Heart left ventricle (tissue), 16 donors: ENCODE results near the gene PARD3. TPM values are rescaled to one million over a fixed set of nuclear protein-coding genes. Genes with fewer than 3 reads are reported as not detected.

ENCODE experiments used
- ATAC-seq, 4 donors: fragments of 200-7000 bp; cut with Tn5 transposase; one replicate each; pipeline ENCODE4 v1.9.1; 2020 to 2022; ENCODE audit warnings: moderate library complexity in 4 of 4, mild to moderate bottlenecking in 3 of 4, moderate number of reproducible peaks in 1 of 4
- DNase-seq, 5 donors: peaks; one replicate each; pipeline ENCODE4 v3.0.0-alpha.2; 2020
- H3K27ac ChIP-seq, 12 donors: fragments of 200-600 bp; sonication (generic) in 4 of 12; one replicate each; pipeline versions ENCODE4 v1.5.0 to v1.8.0; 2016 to 2022; ENCODE audit warnings: mild to moderate bottlenecking in 2 of 12
- H3K27me3 ChIP-seq, 9 donors: fragments of 200-600 bp; sonication (generic) in 2 of 9; one replicate each; pipeline versions ENCODE4 v1.5.1 to v1.8.0; 2016 to 2022; ENCODE audit warnings: mild to moderate bottlenecking in 3 of 9
- H3K36me3 ChIP-seq, 9 donors: fragments of 200-600 bp; sonication (generic) in 2 of 9; one replicate each; pipeline versions ENCODE4 v1.5.0 to v1.8.0; 2018 to 2022; ENCODE audit warnings: mild to moderate bottlenecking in 2 of 9
- H3K4me1 ChIP-seq, 12 donors: fragments of 200-600 bp; sonication (generic) in 4 of 12; one replicate each; pipeline versions ENCODE4 v1.5.0 to v1.8.0; 2016 to 2022; ENCODE audit warnings: mild to moderate bottlenecking in 3 of 12
- H3K4me3 ChIP-seq, 12 donors: fragments of 200-600 bp; sonication (generic) in 4 of 12; one replicate each; pipeline versions ENCODE4 v1.5.0 to v1.8.0; 2017 to 2022; ENCODE audit warnings: mild to moderate bottlenecking in 9 of 12, moderate library complexity in 4 of 12
- H3K9me3 ChIP-seq, 12 donors: fragments of 200-600 bp; sonication (generic) in 4 of 12; one replicate each; pipeline versions ENCODE4 v1.5.0 to v1.8.0; 2016 to 2022; ENCODE audit warnings: mild to moderate bottlenecking in 1 of 12
- CTCF ChIP-seq, 12 donors: fragments of 200-600 bp; sonication (generic) in 4 of 12; IDR thresholded peaks; one replicate each; pipeline versions ENCODE4 v1.5.0 to v1.8.0; 2018 to 2022; ENCODE audit warnings: antibody characterized with exemption in 12 of 12, mild to moderate bottlenecking in 5 of 12
- POLR2A ChIP-seq, 2 donors: fragments of 450-650 bp; IDR thresholded peaks; one replicate each; pipeline ENCODE4 v1.6.1; 2017; ENCODE audit warnings: antibody characterized with exemption in 2 of 2, mild to moderate bottlenecking in 2 of 2, moderate library complexity in 2 of 2
- WGBS, 4 donors: extraction: QIAGEN DNeasy Blood & Tissue Kit in 2 of 4; methylation state at CpG; one replicate each; pipeline versions ENCODE4 v1.1.5 to v1.1.7; 2013 to 2018; 5-methylcytosine and 5-hydroxymethylcytosine counted together
- intact Hi-C, 10 donors: fragments of 100-400 bp; cut with DNase I; formaldehyde crosslinking; loops; one replicate each; pipeline versions ENCODE4 v1.11.1 to v1.14.2; 2022
- polyA plus RNA-seq, 2 donors: library from polyadenylated mRNA; stranded (reverse); fragments of 200-250 nt; gene quantifications; one replicate each; pipeline ENCODE4 v1.2.3, GENCODE V29; 2013
- total RNA-seq, 9 donors: library from RNA; depleted of rRNA in 2 of 9; stranded (reverse); fragments of >200 nt in 2 of 9; fragmentation: NEBNext Ultra II Directional in 3 of 9; extraction: Animal tissue kit (Norgen Biotek cat#: 25700) in 3 of 9; gene quantifications; one replicate each; pipeline versions ENCODE4 v1.1.0 to v1.2.4, GENCODE V29; 2016 to 2023
- donor health status: ischemic (EF 13 %, LVEDD 7.1; RV severe dilation, severe dysfunction).
- donor health status: healthy with polysubstance abuse.
- donor health status: DM: no; HTN: yes; CAD: no.
- donor health status: DM: no; HTN: no; CAD: no.
- donor health status: ischemic (EF 25% LVEDD 6.9; RV normal size, moderate dysfunction).
- donor health status: ischemic (EF 25% LVEDD 5.7; RV mildly dilated, moderate dysfunction).
- donor health status: healthy.
- donor health status: DM: yes; HTN: yes; CAD: no.
- donor health status: ischemic (EF 35%, LVEDD 5.7; RV mildly dilated, moderate dysfunction).
- donor health status: nonischemic (EF 11% LVEDD 7.7; RV severe dilation, severe dysfunction).
- donor health status: DM: yes; HTN: yes; CAD: no.
- donor health status: PGD.
- donor health status: ischemic (EF 29% LVEDD 5.4; RV normal size, mild dysfunction).
- donor health status: nonischemic (EF 23%, LVEDD 6.1; RV moderate dilation, normal function).

Gene PARD3
- total and polyA plus RNA-seq, 11 donors = 24.8 to 69.7 (median 33.1) TPM

DNA sequence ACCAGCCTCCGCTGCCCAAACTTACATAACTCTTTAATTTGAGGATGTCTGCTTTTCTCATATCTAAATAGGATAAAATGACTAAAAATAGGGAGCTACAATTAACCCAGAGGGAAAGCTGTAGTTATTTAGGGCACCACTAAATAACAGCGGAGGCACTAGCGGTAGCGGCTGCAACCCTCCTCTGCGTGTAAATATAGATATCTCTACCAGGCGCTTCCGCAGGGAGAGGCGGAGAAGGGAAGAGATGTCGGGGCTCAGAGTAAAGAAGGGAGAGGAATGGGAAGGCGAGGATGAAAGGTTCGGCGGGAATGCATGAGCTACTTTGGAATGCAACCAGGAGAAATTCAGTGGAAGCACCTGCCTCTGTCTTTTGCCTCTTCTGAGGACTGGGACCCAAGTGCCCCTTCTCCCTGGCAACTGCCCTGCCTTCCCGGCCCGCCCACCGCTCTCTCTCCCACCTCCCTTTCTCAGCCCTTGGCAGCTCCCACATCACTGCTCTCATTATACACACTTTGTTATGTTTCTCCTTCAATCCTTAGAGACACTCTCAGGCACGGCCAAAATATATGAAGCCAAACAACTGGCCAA lies 698.3 kb downstream of the PARD3 start:
- no peaks in the 10 kb centered on the region for H3K9me3 ChIP-seq
- ATAC-seq (peak; percentile 25 to 71 (median 68)), DNase-seq (peak in 1 of 5 donors; percentile 33)
- TF ChIP-seq CTCF (IDR thresholded peaks at IDR 0.05) = no peak
- TF ChIP-seq POLR2A (IDR thresholded peaks at IDR 0.05) = no peak
- 14 to 28% (median 20%) methylated on average over 16 of the region's 16 CpGs for WGBS, 4 donors
- intact Hi-C loops = loop anchor here in 1 of 10 donors (10.0 kb wide), 1 partner anchor 518 kb away; no protein-coding TSS in a partner anchor
- H3K36me3 ChIP-seq = peaks cover 0 to 6% (median 0%) of the 10 kb centered on the region in 9 donors
- H3K4me3 ChIP-seq = peak overlapping the region in 9 of 12 donors; percentile 16 to 44 (median 29)
- peak overlapping the region in 3 of 12 donors; percentile 4 to 38 (median 5) for H3K27ac ChIP-seq
- peaks cover 0 to 19% (median 7%) of the 10 kb centered on the region in 12 donors for H3K4me1 ChIP-seq
- no peaks in the 10 kb centered on the region for H3K27me3 ChIP-seq

DNA sequence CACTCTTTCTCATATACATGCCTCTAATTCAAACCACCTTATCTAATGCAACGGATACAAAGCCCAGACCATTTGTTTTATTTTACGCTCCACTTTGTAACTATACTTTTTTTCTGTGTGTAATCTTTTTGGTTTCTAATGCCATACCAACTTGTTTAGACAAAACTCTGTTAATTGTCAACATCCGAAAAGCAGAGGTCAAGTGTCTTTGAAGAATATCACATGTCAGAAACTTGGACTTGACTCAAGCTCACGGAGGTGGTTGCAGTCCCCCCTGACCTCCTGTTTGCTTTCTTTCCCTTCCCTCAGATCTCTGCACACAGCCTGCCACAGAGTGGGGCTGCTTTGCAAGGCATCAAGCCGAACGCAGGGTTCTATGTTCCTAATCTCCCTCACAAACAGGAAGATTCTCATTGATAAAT lies 698.9 kb downstream of the PARD3 start:
- 28 to 37% (median 30%) methylated on average over 6 of the region's 6 CpGs for WGBS, 4 donors
- H3K36me3 ChIP-seq = peaks cover 0 to 6% (median 0%) of the 10 kb centered on the region in 9 donors
- TF ChIP-seq CTCF (IDR thresholded peaks at IDR 0.05) (no peak), POLR2A (IDR thresholded peaks at IDR 0.05) (no peak)
- peak overlapping the region in 3 of 12 donors; percentile 4 to 38 (median 5) for H3K27ac ChIP-seq
- H3K4me1 ChIP-seq = peaks cover 0 to 16% (median 7%) of the 10 kb centered on the region in 12 donors
- no peaks in the 10 kb centered on the region for H3K9me3 ChIP-seq
- ATAC-seq = peak; percentile 30 to 60 (median 48)
- DNase-seq = no peak
- H3K4me3 ChIP-seq = peak overlapping the region in 9 of 12 donors; percentile 16 to 44 (median 29)
- intact Hi-C loops = loop anchor here in 1 of 10 donors (10.0 kb wide), 1 partner anchor 519 kb away; no protein-coding TSS in a partner anchor
- no peaks in the 10 kb centered on the region for H3K27me3 ChIP-seq

GRCh38 chr10:34114914-34115313 lies 700.2 kb downstream of the PARD3 start:
- Histone ChIP-seq H3K9me3 (no peaks in the 10 kb centered on the region), H3K4me3 (no peak overlapping the region), H3K36me3 (peaks cover 0 to 14% (median 3%) of the 10 kb centered on the region in 9 donors), H3K27ac (no peak overlapping the region), H3K4me1 (peaks cover 0 to 16% (median 6%) of the 10 kb centered on the region in 12 donors), H3K27me3 (no peaks in the 10 kb centered on the region)
- TF ChIP-seq POLR2A (IDR thresholded peaks at IDR 0.05) (no peak), CTCF (IDR thresholded peaks at IDR 0.05) (no peak)
- ATAC-seq = no peak
- WGBS, 4 donors = 89 to 96% (median 93%) methylated on average over 10 of the region's 10 CpGs
- no peak for DNase-seq
- intact Hi-C loops = loop anchor here in 1 of 10 donors (10.0 kb wide), 1 partner anchor 520 kb away; no protein-coding TSS in a partner anchor

DNA sequence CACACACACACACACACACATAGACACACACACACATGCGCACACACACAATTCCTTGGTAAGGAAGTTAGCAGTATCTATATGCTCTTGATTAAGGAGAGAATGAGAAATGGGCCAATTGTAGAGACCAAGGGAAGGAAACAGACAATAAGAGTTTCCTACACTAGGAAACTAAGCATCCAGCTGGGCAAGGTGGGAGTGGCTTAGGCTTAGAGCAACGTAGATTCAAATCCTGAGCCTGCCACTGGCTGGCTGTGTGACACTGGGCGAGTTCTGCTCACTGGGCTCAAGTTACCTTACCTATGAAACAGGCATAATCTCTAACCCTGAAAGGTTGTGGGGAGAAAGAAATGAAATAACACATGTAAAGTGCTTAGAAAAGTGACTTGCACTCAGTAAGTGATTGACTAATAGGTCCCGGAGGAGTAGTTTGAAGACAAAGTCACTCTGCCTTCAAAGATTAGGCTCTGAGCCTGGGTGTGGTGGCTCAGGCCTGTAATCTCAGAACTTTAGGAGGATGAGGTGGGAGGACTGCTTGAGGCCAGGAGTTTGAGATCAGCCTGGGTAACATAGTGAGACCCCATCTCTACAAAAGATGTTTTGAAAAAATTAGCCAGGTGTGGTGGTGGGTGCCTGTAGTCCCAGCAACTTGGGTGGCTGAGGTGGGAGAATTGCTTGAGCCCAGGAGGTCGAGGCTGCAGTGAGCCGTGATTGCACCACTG lies 701.4 kb downstream of the PARD3 start:
- Histone ChIP-seq H3K9me3 (no peaks in the 10 kb centered on the region), H3K4me1 (peaks cover 0 to 16% (median 6%) of the 10 kb centered on the region in 12 donors), H3K4me3 (no peak overlapping the region), H3K27me3 (no peaks in the 10 kb centered on the region), H3K27ac (no peak overlapping the region), H3K36me3 (peaks cover 0 to 10% (median 3%) of the 10 kb centered on the region in 9 donors)
- TF ChIP-seq CTCF (IDR thresholded peaks at IDR 0.05) = no peak
- no peak for TF ChIP-seq POLR2A (IDR thresholded peaks at IDR 0.05)
- ATAC-seq (no peak), DNase-seq (no peak)
- WGBS, 4 donors = 84 to 90% (median 86%) methylated on average over 6 of the region's 6 CpGs
- intact Hi-C loops = loop anchor here in 1 of 10 donors (10.0 kb wide), 1 partner anchor 521 kb away; no protein-coding TSS in a partner anchor
